ENCODE results near the gene KTN1.

Gene KTN1, protein sequence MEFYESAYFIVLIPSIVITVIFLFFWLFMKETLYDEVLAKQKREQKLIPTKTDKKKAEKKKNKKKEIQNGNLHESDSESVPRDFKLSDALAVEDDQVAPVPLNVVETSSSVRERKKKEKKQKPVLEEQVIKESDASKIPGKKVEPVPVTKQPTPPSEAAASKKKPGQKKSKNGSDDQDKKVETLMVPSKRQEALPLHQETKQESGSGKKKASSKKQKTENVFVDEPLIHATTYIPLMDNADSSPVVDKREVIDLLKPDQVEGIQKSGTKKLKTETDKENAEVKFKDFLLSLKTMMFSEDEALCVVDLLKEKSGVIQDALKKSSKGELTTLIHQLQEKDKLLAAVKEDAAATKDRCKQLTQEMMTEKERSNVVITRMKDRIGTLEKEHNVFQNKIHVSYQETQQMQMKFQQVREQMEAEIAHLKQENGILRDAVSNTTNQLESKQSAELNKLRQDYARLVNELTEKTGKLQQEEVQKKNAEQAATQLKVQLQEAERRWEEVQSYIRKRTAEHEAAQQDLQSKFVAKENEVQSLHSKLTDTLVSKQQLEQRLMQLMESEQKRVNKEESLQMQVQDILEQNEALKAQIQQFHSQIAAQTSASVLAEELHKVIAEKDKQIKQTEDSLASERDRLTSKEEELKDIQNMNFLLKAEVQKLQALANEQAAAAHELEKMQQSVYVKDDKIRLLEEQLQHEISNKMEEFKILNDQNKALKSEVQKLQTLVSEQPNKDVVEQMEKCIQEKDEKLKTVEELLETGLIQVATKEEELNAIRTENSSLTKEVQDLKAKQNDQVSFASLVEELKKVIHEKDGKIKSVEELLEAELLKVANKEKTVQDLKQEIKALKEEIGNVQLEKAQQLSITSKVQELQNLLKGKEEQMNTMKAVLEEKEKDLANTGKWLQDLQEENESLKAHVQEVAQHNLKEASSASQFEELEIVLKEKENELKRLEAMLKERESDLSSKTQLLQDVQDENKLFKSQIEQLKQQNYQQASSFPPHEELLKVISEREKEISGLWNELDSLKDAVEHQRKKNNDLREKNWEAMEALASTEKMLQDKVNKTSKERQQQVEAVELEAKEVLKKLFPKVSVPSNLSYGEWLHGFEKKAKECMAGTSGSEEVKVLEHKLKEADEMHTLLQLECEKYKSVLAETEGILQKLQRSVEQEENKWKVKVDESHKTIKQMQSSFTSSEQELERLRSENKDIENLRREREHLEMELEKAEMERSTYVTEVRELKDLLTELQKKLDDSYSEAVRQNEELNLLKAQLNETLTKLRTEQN (N-terminal part only)

DNA sequence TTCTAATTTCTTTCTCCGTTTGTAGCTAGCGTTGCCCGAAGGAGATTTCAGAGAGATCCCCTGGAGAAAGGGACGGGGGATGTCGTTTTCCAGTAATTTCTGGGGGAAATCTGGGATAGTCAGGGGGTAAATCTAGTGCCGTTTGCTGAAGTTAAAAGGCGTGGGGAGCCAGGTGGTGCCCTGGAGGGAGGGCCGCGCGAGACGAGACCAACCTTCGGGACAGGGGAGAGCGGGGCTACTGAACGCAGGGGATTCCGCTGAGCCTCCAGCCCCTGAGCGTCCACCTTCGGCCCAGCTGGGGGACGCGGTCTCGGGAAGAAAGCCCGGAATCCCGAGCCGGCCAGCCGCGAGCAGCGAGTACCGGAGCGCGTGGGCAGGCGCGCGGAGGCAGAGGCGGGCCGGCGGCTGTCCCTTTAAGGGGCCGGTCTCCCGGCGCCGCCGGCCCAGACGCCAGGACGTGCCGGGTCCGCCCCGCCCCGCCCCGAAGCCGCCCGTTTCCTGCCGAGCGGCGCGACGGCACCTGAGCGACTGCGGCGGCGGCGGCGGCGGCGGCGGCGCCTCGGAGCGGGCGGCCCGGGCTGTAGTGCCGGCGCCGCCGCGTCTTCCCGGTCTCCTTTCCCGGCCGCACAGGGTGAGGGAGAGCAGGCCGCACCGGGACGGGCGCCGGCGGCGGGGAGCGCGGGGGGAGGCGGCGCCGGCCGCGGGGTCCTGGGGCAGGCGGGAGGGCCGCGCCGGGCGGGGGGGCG, at the start of gene KTN1:
TSS of gene KTN1 (plus strand) at position 484 of the 746 bp plus-strand sequence. CDS start 31,842 bp downstream, outside the sequence.
- peak; percentile 57 to 76 for DNase-seq (ENCODE audit: extremely low read depth in 1 of 2, low read depth in 1 of 2)

DNA sequence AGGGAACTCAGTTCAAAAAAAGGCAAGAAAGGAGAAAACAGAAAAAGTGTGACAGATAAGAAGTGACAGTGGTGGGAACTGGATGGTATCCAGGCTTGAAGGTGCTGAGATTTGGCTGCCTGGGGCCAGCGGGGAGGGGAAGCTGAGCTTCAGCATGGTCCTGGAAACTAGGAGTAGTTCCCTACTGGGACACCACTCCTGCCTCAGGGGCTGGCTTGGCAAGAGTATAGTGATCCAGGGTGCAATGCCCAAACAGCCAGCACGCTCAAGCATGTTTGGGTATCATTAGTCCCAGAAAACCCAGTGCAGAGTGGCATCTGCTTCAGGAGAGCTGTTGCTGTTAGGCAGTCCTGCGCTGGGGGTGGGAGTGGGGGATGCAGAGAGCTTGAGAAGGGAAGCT, 49.5 kb upstream of the KTN1 start:
- DNase-seq (ENCODE audit: extremely low read depth in 1 of 2, low read depth in 1 of 2) = no peak

DNA sequence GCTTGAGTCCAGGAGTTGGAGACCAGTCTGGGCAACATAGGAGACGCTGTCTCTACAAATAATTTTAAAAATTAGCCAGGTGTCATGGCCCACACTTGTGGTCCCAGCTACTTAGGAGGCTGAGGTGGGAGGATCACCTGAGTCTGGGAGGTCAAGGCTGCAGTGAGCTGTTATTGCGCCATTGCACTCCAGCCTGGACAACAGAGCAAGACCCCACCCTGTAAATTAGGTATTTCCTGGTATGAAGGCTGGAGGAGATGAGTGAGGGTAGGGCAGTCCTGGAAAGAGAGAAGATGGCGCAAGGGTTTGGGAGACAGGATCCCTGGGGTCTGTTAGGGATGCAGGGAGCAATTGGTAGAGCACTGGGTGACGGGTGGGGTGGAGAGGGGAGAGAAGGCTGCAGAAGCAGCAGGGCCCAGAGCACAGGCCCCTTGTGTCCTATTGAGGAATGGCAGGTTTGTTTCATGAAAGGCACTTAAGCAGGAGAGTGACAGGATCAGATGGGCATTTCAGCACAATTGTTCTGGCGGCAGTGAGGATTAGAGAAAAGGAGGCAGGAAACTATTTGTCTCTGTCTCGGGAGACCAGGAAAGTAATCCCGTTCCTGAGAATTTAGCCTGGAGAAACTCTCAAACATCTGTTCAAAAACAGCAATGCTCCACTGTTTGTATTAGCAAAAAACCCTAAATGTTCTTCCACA, 47.2 kb upstream of the KTN1 start:
- no peak for DNase-seq (ENCODE audit: extremely low read depth in 1 of 2, low read depth in 1 of 2)

DNA sequence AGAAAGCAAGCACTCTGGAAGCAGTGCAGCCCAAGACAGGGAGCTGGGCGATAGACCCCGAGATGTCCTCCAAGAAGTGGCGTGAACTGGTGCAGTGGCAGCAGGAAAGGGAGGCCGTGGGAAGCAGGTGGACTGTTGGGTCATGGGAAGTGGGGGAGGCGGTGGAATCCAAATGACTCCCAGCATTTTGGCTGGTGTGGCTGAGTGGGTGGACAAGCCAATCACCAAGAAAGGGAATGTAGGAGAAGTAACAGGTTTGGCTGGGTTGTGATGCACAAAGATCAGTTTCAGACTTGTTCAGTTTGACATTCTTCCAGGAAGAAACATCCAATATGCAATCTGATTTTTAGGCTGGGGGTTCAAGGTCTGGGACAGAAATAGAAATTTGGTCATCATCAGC, 46.0 kb upstream of the KTN1 start:
- no peak for DNase-seq (ENCODE audit: extremely low read depth in 1 of 2, low read depth in 1 of 2)

DNA sequence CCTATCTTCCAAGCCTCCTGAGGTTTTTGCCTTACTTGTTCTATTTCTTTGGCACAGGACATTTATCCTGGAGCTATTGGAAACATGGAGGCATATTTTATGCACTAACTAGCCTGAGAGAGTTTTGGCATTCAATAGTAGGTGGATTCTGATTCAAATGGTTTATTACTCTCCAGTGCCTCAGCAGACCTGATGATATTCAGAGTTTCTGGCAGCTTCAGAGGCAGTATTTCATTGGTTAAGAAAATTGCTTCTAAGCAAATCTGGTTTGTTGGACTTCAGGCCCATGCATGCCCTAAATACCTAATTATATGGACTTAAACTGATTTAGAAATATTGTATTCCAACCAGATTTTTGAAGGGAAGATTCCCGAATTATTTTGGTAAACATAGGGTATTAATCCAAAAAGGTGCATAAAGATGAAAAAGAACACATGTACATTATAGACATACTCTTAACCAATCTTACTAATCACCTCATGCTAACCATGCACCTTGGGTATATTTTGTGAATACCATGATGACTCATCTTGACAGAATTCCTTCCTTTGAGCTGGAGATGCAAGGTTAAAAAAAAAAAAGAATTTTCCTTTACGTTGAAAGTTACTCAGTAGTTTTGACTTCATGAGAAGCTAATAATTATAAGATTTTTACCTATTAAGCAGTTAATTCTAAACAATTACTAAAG, 44.3 kb upstream of the KTN1 start:
- DNase-seq (ENCODE audit: extremely low read depth in 1 of 2, low read depth in 1 of 2) = no peak

DNA sequence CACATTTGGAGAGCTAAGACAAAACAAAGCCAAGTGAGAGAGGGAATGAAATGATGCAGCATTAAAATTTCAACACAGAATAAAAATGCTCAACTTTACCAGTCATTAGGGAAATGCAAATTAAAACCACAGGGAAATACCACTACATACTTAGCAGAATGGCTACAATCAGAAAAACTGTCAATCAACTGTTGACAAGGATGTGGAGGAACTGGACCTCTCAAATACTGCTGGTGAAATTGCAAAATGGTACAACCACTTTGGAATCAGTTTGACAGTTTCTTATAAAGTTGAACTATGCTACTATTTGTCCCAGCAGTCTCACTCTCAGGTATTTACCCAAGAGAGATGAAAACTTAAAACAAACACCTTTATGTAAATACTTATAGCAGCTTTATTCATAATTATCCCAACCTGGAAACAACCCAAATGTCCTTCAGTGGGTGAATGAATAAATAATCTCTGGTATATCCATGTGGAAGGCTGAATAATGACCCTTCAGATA, 43.8 kb upstream of the KTN1 start:
- no peak for DNase-seq (ENCODE audit: extremely low read depth in 1 of 2, low read depth in 1 of 2)

DNA sequence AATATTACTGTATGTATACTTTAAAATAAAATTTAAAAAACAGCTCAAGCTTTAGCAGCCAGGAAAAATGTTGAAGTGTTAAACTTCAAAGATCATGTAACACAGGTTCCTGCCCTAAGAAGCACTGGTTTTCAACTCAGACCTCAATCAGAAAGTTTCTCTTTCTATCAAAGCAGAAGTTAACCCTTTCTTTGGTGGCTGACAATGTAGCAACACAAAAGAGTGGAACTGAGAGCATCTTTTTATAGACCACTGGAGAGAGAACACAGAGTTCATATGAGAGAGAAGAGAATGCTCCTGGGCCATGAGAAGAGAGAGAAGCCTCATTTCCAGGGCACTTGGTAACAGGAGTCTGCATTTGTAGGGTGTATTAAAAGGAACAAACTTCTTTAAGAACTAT, 42.2 kb upstream of the KTN1 start:
- DNase-seq (ENCODE audit: extremely low read depth in 1 of 2, low read depth in 1 of 2) = no peak

DNA sequence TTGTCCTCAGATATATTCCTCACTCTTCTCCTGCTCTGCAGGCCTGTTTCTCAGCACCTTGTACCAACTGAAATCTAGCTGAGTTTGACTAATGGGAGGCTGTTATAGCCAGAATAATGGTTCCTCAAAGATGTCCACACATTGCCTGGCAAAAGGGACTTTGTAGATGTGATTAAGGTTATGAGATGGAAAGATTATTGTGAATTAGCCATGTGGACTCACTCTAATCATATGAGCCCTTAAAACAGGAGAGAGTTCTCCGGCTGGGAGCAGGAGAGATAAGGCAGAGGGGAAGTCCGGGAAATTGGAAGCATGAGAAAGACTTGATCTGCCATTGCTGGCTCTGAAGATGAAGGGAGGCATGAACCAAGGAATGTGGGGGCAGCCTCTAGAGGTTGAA, 40.0 kb upstream of the KTN1 start:
- DNase-seq (ENCODE audit: extremely low read depth in 1 of 2, low read depth in 1 of 2) = no peak

DNA sequence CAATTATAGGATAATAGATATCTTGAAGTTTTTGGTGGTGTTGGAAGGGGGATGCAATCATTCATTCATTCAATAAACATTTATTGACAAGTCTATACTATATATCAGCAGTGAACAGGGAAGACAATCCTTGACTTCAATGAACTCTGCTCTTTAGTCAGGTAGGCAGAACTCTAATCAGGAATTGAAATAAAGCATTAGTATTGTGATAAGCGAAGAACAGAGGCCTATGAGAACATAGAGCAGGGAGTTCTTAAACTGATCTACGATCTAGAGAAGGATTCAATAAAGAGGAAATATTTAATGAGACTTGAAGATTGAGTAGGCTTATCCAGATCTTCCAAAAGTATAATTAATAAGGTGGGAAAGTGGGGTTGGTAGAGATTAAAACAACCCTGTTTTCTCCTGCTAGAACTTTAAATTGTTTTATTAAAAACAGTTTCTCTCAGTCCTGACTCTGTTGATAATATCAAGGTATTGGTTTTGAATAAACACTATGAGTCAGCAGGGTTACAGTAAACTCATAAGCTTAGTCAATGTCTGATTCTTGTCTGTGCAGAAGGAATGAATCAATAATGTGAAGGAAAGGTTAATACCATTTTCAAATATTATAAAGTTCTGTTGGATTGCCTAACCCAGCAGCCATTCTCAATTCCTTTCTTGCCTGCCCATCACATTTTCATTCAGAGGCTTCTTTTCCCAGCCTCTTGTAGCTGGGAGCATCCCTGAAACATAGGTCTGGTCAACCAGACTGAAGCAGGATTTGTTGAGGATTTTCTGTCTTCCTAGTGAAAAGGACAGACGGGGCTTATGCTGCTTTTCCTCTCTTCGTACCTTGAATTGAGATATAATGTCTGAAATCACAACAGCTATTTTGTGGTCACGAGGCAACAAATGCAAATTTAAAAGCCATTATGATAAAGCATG, 38.9 kb upstream of the KTN1 start:
- DNase-seq (ENCODE audit: extremely low read depth in 1 of 2, low read depth in 1 of 2) = no peak

DNA sequence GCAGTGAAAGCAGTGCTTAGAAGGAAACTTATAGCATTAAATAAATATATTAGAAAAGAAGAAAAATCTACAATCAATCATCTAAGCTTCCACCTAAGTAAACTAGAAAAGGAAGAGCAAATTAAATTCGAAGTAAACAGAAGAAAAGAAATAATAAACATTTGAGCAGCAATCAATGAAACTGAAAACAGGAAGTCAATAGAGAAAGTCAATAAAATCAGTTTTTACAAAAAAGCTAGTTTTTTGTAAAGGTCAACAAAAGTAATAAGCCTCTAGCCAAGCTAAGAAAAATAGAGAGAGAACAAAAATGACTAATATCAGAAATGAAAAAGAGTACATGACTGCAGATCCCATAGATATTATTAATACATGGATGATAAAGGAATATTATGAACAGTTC, 34.2 kb upstream of the KTN1 start:
- DNase-seq (ENCODE audit: extremely low read depth in 1 of 2, low read depth in 1 of 2) = no peak

DNA sequence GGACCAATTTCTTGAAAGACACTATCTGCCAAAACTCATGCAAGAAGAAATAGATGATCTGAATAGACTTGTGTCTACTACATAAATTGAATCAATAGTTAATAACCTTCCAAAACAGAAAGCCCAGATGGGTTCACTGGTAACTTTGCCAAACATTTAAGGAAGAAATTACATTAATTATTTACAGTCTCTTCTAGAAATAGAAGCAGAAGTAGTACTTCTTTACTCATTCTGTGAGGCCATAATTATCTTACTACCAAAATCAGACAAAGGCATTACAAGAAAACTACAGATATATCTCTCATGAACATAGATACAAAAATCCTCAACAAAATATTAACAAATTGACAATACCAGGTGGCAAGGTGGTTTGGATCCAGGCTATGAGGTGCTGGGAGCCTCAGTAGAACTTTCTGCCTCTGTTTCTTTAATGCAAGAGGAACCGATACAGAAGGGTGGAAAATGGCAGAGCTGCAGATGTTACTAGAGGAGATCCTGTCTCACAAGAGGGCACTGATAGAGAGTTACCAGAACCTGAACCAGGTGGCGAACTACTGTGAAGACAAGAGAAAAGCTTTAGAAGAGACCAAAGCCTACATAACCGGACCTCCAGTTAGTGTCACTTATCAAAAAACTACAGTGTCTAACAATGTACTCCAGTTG, 33.7 kb upstream of the KTN1 start:
- no peak for DNase-seq (ENCODE audit: extremely low read depth in 1 of 2, low read depth in 1 of 2)

DNA sequence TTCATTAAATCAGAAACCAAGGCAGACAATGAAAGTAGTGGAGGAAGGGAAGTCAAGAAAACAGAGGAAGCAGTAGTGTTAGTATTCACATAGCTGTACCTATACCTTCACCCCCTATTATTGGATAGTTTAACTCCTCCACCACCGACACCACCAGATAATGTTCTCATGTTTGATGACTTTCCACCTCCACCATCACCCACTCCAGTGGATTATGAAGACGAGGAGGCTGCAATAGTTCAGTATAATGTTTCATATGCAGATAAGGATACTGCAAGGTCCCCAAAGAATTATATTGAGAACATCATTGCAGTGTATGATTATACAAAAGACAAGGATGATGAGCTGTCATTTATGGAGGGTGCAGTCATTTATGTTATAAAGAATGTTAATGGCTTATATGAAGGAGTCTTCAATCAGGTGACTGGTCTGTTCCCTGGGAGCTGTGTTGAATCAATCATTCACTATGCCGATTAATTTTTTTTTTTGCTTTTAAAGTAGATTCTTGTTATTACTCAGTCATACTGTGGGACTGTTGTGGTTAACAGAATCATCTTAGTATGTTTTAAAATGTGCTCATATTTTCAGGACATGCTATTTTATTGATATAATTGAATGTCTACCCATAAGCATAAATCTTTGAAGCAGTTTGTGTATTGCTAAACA, 32.2 kb upstream of the KTN1 start:
- DNase-seq (ENCODE audit: extremely low read depth in 1 of 2, low read depth in 1 of 2) = no peak

DNA sequence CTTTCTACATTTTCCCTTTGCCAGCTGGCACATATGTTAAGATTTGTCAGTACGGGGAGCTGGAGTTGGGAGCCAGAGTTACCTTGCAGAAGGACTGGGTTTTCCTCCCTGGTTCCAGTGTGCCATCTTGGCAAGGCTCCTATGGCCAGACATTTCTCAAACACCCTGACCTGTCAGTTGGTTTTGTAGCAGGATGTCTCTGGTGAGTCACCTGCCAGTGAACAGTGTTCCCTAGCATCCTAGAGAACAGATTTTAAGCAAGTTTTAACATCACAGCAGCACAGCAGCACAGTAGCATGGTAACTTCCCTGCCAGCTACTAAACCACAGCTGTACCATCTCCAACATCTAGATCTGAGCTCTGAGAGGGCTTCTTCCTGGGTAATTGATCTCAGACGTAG, 26.2 kb upstream of the KTN1 start:
- no peak for DNase-seq (ENCODE audit: extremely low read depth in 1 of 2, low read depth in 1 of 2)

DNA sequence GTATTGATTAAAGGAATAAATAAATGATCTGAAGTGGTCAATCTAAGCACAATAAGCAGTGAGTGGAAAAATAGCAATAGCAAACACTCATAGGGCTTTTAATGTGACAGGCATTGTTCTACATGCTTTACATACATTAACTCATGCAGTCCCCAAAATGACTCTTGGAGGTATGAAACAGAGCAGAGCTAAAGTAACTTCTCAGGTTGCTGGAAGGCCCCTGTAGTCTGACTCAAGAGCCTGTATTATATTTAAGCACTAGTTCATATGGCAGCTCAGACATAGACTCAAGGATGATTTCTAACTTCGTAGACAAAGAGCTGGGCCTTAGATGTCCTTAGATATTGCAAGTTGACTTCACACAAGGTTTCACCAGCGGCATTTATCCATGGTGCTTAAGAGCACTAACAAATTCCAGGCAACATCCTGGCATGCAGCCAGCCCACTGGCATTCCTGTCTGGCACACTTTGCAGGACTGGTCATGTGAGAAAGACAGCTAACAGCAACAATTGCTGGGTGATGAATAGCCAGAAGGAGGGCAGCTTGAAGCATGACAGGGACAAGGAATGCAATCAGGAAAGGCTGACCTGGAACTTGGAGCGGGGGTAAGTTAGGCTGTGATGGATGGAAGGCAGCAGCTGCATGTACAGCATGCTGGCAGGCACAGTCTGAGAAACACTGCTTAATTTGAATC, 22.9 kb upstream of the KTN1 start:
- no peak for DNase-seq (ENCODE audit: extremely low read depth in 1 of 2, low read depth in 1 of 2)

DNA sequence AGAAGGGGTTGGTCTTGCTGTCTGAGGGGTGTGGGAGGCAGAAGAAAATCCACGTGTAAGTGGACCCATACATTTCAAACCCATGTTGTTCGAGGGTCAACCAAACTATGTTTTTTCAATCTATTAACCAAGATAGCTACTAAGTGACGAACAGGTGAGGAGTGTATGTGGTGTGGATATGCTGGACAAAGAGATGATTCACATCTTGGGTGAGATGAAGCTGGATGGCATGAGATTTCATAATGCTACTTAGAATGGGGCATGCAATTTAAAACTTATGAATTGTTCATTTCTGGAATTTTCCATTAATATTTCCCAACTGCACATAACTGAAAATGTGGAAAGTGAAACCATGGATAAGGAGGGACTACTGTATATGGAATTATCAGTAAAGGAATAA, 17.9 kb upstream of the KTN1 start:
- DNase-seq (ENCODE audit: extremely low read depth in 1 of 2, low read depth in 1 of 2) = no peak

DNA sequence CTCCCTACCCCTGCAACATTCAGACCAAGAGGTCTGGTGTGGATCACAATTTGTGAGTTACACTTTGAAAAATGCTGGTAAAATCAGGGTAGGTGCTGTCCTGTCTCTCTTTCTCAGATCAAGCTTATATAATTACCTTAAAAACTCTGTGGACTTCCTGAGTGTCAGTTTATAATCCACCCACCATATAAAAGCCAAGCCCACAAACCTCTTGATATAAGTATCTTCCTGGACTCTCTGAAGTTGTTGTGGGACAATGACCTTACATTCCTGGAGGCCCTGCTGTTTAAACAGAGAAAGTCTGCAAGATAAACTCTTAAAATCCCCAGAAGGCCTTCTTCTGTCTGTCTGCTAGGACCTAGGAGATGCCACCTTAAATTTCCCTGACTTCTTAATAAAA, 11.4 kb upstream of the KTN1 start:
- DNase-seq (ENCODE audit: extremely low read depth in 1 of 2, low read depth in 1 of 2) = no peak
